H1 (cell line): ENCODE measurements around the gene CACNA1F. TPM values are rescaled to one million over a fixed set of nuclear protein-coding genes. Genes with fewer than 3 reads are reported as not detected.

Experiments used
- CHD2 ChIP-seq: IDR thresholded peaks from 2 replicates; pipeline ENCODE4 v1.6.1; 2012; ENCODE audit warnings: low read length, improper control_type of control experiment
- EP300 ChIP-seq, 2 experiments: IDR thresholded peaks; 1 replicate in 1 of 2; 2 replicates in 1 of 2; pipeline ENCODE4 v1.6.1; 2011 to 2012; ENCODE audit warnings: low read depth in 2 of 2, low read length in 2 of 2, mild to moderate bottlenecking in 2 of 2, borderline replicate concordance in 1 of 2, inconsistent platforms in 1 of 2, moderate library complexity in 1 of 2
- FOSL1 ChIP-seq: IDR thresholded peaks from 2 replicates; pipeline ENCODE4 v1.6.1; 2011; ENCODE audit warnings: mild to moderate bottlenecking, low read depth, low read length, moderate library complexity; ENCODE audit not compliant: insufficient read depth
- RBBP5 ChIP-seq: IDR thresholded peaks from 2 replicates; pipeline ENCODE4 v1.7.1; 2012; ENCODE audit warnings: low read depth, mild to moderate bottlenecking, inconsistent platforms, low read length, moderate library complexity, borderline replicate concordance
- SP2 ChIP-seq: IDR thresholded peaks from 2 replicates; pipeline ENCODE4 v1.6.1; 2012; ENCODE audit warnings: mild to moderate bottlenecking, low read length, inconsistent platforms
- SRF ChIP-seq: IDR thresholded peaks from 2 replicates; pipeline ENCODE4 v1.6.1; 2011; ENCODE audit warnings: mild to moderate bottlenecking, low read depth, low read length, moderate library complexity
- TEAD4 ChIP-seq: IDR thresholded peaks from 2 replicates; pipeline ENCODE4 v1.6.1; 2012; ENCODE audit warnings: low read depth, low read length, inconsistent platforms, mixed read lengths
- YY1 ChIP-seq: IDR thresholded peaks from 2 replicates; pipeline ENCODE4 v1.6.1; 2011; ENCODE audit warnings: low read depth, mild to moderate bottlenecking, low read length
- ZNF274 ChIP-seq: IDR thresholded peaks from 2 replicates; pipeline ENCODE4 v1.7.0; 2012; ENCODE audit warnings: low read length, borderline replicate concordance; ENCODE audit errors: extremely low read depth
- polyA plus RNA-seq, 7 experiments: library from polyadenylated mRNA; depleted of rRNA in 3 of 7; stranded (reverse) in 5 of 7; unstranded in 2 of 7; fragments of >200 nt in 5 of 7; fragments of 200-250 nt in 2 of 7; gene quantifications; 1 replicate in 5 of 7; 2 replicates in 1 of 7; 4 replicates in 1 of 7; pipeline versions ENCODE4 v1.2.1 to v1.2.3, GENCODE V29; 2011 to 2013; ENCODE audit warnings: missing spikeins in 2 of 7, mixed read lengths in 2 of 7
- total RNA-seq: library from RNA; stranded (reverse); fragmentation: NEBNext Ultra II Directional; extraction: Animal tissue kit (Norgen Biotek cat#: 25700); gene quantifications from 2 replicates; pipeline ENCODE4 v1.2.1, GENCODE V29; 2021

CACNA1F gene
- total and polyA plus RNA-seq, 2 of the 8 experiments (the other 6 are each of a cell fraction or from before 2014, with no cell fraction given): 0.59 to 0.84 TPM

DNA sequence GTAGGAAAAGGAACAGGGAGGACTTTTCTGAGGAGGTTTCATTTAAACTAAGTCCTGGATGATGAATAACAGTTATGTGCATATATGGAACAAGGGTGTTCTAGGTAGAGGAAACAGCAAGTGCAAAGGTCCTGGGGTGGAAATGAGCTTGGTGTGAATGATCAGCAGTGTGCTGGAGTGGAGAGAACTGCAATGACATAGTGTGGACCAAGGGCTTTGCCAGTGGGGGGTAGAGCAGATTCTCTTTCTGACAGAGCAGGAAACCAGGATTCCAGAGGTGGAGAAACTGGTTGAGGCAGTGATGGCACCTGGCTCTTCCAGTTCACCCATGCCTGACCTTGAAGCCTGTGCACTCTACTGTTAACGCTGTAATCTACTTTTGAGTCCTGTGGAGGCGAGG, 38.2 kb upstream of the CACNA1F start (continued):
- TF ChIP-seq RBBP5 (no peak), FOSL1 (no peak), YY1 (no peak), EP300 (IDR thresholded peaks at IDR 0.05; ENCODE audit: borderline replicate concordance in 1 of 2, low read depth in 2 of 2, low read length in 2 of 2) (no peak), SRF (no peak), SP2 (no peak), TEAD4 (no peak), ZNF274 (no peak), CHD2 (no peak)
